Stimulated activated CD4-positive, alpha-beta T cell treated with anti-CD3 and anti-CD28 coated beads, Interleukin-1b, Interleukin-23, amount 100 ng/mL, for 48 hours (primary cell): ENCODE data around the gene GRIP1.

Experiments
- DNase-seq: peaks from one replicate; pipeline ENCODE4 v3.0.0-alpha.2; 2020

GRIP1 gene

DNA sequence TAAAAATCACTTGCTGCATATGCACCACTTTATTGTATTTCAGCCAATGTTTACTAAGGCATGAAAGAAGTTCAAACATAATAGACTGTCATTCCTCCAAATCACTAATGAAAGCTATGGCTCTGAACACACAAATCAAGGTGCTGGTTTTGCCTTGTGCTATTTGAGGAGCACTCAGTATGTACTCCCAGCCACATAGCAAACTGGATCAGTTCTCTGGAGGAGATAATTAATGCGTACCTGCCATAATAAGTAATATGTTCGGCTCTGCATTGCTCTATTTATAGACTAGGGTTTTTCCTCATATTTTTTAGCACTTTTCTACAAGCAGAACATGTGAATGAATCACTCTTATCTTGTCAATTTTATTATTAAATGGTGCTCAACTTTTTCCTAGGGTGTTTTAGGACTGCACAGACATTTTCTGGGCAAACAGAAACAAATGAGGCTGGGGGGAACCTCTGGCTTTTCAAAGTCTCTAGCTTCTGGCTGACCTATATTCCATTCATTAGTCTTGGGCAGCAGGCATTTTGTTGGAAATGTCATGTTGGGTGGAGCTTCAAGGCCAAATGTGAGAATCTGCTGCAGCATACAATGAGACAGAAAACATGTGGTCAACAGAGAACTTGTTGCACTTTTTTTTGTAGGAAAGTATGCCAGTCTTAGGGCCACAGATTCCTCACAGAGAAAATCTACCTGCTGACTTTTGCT, 88.4 kb downstream of the GRIP1 start:
- DNase-seq = no peak

DNA sequence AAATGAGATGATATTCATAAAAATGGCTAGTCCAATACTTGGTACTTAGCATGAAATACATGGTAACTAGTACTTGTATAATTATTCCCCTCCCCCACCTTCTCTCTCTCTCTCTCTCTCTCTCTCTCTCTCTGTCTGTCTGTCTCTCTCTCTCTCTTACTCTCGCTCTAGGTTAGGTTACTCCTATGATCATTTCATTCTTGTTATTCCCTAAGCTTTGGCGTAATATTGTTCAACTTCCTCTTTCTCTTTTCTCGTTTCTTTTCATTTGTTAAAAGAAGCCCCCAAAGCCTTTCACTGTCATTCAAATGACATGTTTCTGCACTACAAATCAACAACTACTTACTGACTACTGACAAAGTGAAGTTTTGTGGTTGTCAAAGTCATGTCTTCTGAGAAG, 89.8 kb downstream of the GRIP1 start:
- DNase-seq = no peak

GRCh38 chr12:66587912-66588311, 91.0 kb downstream of the GRIP1 start:
- no peak for DNase-seq

DNA sequence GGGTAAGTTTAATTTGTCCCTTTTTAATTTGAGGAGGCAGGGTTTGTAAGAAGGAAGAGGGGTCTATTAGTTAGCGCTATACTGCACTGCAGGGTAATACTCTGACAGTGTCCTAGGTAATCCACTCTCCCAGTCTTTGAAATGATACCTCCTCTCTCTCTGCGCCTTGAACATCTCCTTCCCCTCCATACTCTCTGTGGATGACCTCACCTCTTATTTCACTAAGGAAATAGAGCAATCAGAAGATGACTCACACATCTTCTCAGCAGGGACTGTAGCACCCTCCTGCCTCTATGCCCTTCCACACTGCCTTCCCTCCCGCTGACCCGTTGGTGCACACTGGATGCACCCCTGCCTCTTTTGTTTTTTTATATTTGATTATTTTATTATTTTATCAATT, 94.2 kb downstream of the GRIP1 start:
- no peak for DNase-seq

DNA sequence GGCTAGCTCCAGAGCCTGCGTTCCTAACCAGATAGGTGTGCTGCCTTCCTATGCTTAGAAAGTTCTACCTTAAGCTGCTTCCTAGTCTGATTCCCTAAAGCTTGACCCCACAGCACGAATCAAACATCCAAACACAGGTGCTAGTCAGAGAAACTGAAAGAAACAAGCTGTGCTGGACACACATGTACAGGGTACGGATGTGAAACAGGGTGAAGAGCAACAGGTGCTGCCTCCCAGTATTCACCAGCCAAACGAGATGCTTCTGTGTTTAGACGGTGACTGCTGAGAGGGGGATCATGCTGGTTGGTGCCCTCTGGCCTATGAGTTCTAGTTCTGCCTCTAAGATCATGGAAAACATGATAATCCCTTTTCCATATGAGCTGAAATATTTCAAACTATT, 105.3 kb downstream of the GRIP1 start:
- no peak for DNase-seq

- no peak for DNase-seq
Observed at GRCh38 chr12:66572845-66573244, 106.0 kb downstream of the GRIP1 start.

GRCh38 chr12:66571361-66571915, 107.4 kb downstream of the GRIP1 start:
- no peak for DNase-seq

DNA sequence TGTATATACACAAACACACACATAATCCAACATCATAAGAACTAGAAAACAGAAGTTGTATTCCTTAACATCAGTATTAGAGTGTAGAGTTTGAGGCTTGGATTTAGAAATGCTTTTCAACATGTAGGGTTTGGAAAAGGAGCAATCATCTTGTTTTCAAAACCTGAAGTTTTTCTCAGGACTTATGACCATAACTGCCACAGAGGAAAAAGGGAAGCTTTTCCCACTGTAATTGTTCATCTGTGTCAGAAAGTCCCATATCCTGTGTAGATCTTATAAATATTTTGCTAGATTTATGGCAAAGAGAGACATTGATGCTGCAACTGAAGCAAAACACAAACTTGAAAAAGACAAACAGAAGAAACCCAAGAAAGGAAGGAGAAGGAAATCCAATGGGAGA, 115.7 kb downstream of the GRIP1 start:
- DNase-seq = no peak

DNA sequence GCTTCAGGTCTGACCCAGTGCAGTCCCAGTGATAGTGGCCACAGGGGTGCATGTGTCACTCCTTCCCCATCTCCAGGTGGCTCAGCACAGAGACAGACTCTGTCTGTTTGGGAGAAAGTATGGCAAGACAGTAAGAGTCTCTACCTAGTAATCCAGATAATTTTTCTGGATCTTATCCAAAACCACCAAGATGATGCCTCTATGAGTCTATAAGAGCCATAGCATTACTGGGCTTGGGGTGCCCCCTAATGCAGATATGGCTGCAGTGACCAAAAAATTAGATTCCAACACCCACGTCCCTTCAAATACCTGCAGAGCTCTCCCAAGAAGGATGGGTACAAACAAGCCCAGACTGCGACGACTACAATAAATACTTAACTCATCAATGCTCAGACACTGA, 123.8 kb downstream of the GRIP1 start:
- no peak for DNase-seq

- DNase-seq = no peak
Observed at GRCh38 chr12:66552716-66553115, 126.2 kb downstream of the GRIP1 start.

DNA sequence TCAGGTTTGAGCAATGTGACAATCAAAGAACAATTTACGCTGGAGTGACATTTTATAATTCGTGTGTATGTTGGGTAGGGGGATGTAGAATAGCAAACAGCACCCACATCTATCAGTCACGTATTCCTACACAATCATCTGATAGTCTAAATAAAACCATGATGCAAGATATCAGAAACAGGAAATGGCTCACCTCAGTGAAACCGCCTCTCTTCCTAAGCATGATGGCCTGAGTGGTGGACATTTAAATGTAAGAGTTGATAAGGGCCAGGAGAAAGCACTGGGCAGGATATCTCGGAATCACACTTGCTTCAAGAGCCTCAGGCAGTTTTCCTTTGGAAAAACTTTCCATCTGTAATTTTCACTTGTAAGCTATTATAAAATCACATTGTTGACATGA, 128.2 kb downstream of the GRIP1 start:
- DNase-seq = no peak

DNA sequence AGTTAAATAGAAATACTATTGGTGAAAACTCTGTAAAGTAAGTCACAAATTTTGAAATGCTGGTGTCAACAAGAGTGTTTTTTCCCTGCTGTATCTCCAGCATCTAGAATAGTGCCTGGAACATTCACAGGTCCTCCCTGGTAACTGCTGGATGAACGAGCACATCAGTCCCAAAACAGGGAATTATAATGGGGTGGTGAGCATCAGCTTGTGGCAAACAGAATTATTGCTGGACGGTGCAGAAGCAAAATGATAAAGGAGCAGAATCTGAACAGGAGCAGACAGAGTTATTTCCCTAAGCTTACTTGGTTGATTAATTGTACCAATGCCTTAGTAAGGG, 129.9 kb downstream of the GRIP1 start:
- no peak for DNase-seq

GRCh38 chr12:66548338-66549049, 130.4 kb downstream of the GRIP1 start:
- no peak for DNase-seq

DNA sequence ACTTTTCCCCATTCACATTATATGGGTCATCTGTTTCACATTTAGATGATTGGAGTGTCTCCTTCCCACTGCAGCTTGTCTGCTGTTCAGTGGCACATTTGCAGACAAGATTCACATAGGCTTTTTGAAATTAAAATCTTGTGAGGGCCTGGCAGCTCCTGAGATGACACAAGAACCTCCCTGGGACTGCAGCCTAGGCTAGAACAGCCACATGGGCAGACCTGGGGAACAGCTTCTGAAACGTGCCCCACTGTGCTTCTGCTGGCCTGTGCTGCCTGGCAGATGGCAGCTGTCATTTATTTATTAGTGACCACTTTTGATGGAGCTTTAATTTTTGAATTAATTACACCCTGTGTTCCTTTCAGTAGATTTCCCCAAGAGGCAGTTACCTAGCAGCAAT, 137.4 kb downstream of the GRIP1 start:
- no peak for DNase-seq

GRCh38 chr12:66539431-66539830, 139.4 kb downstream of the GRIP1 start:
- DNase-seq = no peak

DNA sequence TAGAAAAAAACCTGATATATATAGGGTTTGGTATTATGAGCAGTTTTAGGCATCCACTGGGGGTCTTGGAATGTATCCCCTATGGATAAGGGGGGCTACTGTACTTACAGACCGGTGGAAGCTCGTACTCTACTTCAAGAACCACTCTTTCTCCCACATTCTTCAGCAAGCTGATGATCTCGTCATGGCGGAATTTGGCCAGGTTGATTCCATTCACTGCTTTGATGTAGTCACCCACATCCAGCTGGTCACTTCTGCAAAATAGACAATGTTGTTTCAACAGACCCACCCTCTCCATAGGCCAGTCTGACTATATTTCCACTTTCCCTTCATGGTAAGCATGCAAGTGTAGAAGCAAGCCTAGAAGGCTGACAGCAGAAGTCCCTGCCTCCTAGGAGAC, 139.9 kb downstream of the GRIP1 start:
- DNase-seq = no peak

- no peak for DNase-seq
Observed at GRCh38 chr12:66537876-66538275, 141.0 kb downstream of the GRIP1 start.

GRCh38 chr12:66533767-66534166, 145.1 kb downstream of the GRIP1 start:
- DNase-seq = no peak

- DNase-seq = no peak
Observed at GRCh38 chr12:66531766-66532165, 147.1 kb downstream of the GRIP1 start.

GRCh38 chr12:66529934-66530333, 148.9 kb downstream of the GRIP1 start:
- DNase-seq = no peak

GRCh38 chr12:66516561-66516960, 162.3 kb downstream of the GRIP1 start:
- no peak for DNase-seq

- DNase-seq = no peak
Observed at GRCh38 chr12:66516133-66516532, 162.7 kb downstream of the GRIP1 start.

DNA sequence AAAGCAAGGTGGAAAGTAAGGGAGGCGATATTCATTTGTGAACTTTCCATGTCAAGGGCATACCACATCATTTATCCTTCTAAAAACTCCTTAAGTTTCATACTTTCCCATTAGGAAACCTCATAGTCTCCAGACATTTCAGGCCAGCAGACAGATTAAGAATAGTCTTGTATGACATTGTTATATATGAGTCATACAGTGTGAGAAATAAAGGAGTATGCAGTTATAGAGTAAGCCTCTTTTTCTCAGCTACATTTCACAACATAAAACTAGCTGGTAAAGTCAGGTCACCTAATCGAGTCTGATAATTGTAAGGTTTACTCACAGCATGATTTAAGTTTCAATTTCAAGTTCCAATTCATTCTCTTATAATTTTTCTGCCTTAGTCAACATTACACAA, 164.3 kb downstream of the GRIP1 start:
- DNase-seq = no peak

DNA sequence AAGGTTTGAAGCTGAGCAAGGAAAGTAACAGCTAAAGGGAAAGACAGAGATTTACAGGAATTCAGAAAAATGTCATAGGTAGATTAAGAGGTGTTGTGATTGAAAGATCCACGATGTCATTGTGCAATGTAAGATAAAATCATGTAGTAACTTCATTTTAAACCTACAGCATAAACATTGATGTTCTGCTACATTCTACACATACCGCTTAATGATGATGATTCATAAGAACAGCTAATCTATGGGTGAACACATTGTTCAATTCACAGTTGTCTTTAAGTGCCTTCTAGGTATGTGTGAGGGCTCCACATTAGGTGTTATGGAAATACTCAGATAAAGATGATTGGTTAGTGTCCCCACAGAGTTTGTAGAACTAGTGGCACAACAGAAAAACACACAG, 170.9 kb downstream of the GRIP1 start:
- DNase-seq = no peak

- no peak for DNase-seq
Observed at GRCh38 chr12:66503746-66504145, 175.1 kb downstream of the GRIP1 start.
